Mucosa of rectum (tissue), 2 donors: ENCODE data around the gene CYBRD1.

Experiments
- H3K27ac ChIP-seq, 2 donors: one replicate each; pipeline ENCODE4 v1.7.0; 2013; ENCODE audit warnings: inconsistent platforms in 2 of 2, low read depth in 2 of 2, low read length in 2 of 2
- H3K27me3 ChIP-seq, 2 donors: one replicate each; pipeline ENCODE4 v1.7.0; 2013; ENCODE audit warnings: low read length in 2 of 2; ENCODE audit not compliant: control insufficient read depth in 2 of 2, insufficient read depth in 2 of 2
- H3K36me3 ChIP-seq, 2 donors: one replicate each; pipeline ENCODE4 v1.7.0; 2013; ENCODE audit warnings: low read length in 2 of 2; ENCODE audit not compliant: control insufficient read depth in 2 of 2, insufficient read depth in 2 of 2
- H3K4me1 ChIP-seq, 2 donors: one replicate each; pipeline ENCODE4 v1.7.0; 2013; ENCODE audit warnings: low read length in 2 of 2, mild to moderate bottlenecking in 1 of 2; ENCODE audit not compliant: control insufficient read depth in 2 of 2, insufficient read depth in 2 of 2
- H3K4me3 ChIP-seq, 2 donors: one replicate each; pipeline ENCODE4 v1.7.0; 2013; ENCODE audit warnings: low read length in 2 of 2
- H3K9ac ChIP-seq, 2 donors: one replicate each; pipeline ENCODE4 v1.7.0; 2013; ENCODE audit warnings: low read length in 2 of 2, low read depth in 1 of 2, mild to moderate bottlenecking in 1 of 2
- H3K9me3 ChIP-seq, 2 donors: one replicate each; pipeline ENCODE4 v1.7.0; 2013; ENCODE audit warnings: low read length in 2 of 2; ENCODE audit not compliant: control insufficient read depth in 2 of 2
- donor health status: healthy.
- donor health status: Normal muscosa, but diverticular disease.

CYBRD1 gene

GRCh38 chr2:171568089-171568488 lies 45.8 kb downstream of the CYBRD1 start:
- Histone ChIP-seq H3K4me3 (no peak overlapping the region), H3K9me3 (no peaks in the 10 kb centered on the region), H3K27me3 (peaks cover 0 to 4% of the 10 kb centered on the region in 2 donors), H3K27ac (no peak overlapping the region), H3K4me1 (no peaks in the 10 kb centered on the region), H3K36me3 (no peaks in the 10 kb centered on the region), H3K9ac (no peak overlapping the region)

- no peaks in the 10 kb centered on the region for H3K4me1 ChIP-seq
- H3K36me3 ChIP-seq = no peaks in the 10 kb centered on the region
- no peak overlapping the region for H3K4me3 ChIP-seq
- no peak overlapping the region for H3K27ac ChIP-seq
- no peak overlapping the region for H3K9ac ChIP-seq
- no peaks in the 10 kb centered on the region for H3K9me3 ChIP-seq
- peaks cover 0 to 4% of the 10 kb centered on the region in 2 donors for H3K27me3 ChIP-seq
Measured at GRCh38 chr2:171571721-171572120, 49.4 kb downstream of the CYBRD1 start.

GRCh38 chr2:171574149-171574795 lies 52.0 kb downstream of the CYBRD1 start:
- Histone ChIP-seq H3K4me1 (no peaks in the 10 kb centered on the region), H3K36me3 (no peaks in the 10 kb centered on the region), H3K9me3 (no peaks in the 10 kb centered on the region), H3K4me3 (no peak overlapping the region), H3K27ac (no peak overlapping the region), H3K27me3 (peaks cover 0 to 4% of the 10 kb centered on the region in 2 donors), H3K9ac (no peak overlapping the region)

GRCh38 chr2:171575606-171576005 lies 53.3 kb downstream of the CYBRD1 start:
- H3K27me3 ChIP-seq = peaks cover 0 to 4% of the 10 kb centered on the region in 2 donors
- H3K9me3 ChIP-seq = no peaks in the 10 kb centered on the region
- H3K36me3 ChIP-seq = no peaks in the 10 kb centered on the region
- H3K4me1 ChIP-seq = no peaks in the 10 kb centered on the region
- H3K27ac ChIP-seq = no peak overlapping the region
- H3K4me3 ChIP-seq = no peak overlapping the region
- no peak overlapping the region for H3K9ac ChIP-seq

GRCh38 chr2:171578127-171578803 lies 56.0 kb downstream of the CYBRD1 start:
- Histone ChIP-seq H3K9me3 (no peaks in the 10 kb centered on the region), H3K27me3 (no peaks in the 10 kb centered on the region), H3K9ac (no peak overlapping the region), H3K27ac (no peak overlapping the region), H3K4me1 (no peaks in the 10 kb centered on the region), H3K36me3 (no peaks in the 10 kb centered on the region), H3K4me3 (no peak overlapping the region)

- Histone ChIP-seq H3K27me3 (no peaks in the 10 kb centered on the region), H3K4me1 (no peaks in the 10 kb centered on the region), H3K27ac (no peak overlapping the region), H3K36me3 (no peaks in the 10 kb centered on the region), H3K4me3 (no peak overlapping the region), H3K9ac (no peak overlapping the region), H3K9me3 (no peaks in the 10 kb centered on the region)
Measured at GRCh38 chr2:171579481-171579880, 57.2 kb downstream of the CYBRD1 start.

- no peaks in the 10 kb centered on the region for H3K27me3 ChIP-seq
- H3K4me1 ChIP-seq = no peaks in the 10 kb centered on the region
- H3K27ac ChIP-seq = no peak overlapping the region
- H3K9ac ChIP-seq = no peak overlapping the region
- no peaks in the 10 kb centered on the region for H3K9me3 ChIP-seq
- H3K36me3 ChIP-seq = no peaks in the 10 kb centered on the region
- no peak overlapping the region for H3K4me3 ChIP-seq
Measured at GRCh38 chr2:171583566-171583965, 61.3 kb downstream of the CYBRD1 start.

- no peaks in the 10 kb centered on the region for H3K4me1 ChIP-seq
- no peak overlapping the region for H3K4me3 ChIP-seq
- no peaks in the 10 kb centered on the region for H3K9me3 ChIP-seq
- H3K9ac ChIP-seq = no peak overlapping the region
- no peaks in the 10 kb centered on the region for H3K36me3 ChIP-seq
- H3K27ac ChIP-seq = no peak overlapping the region
- no peaks in the 10 kb centered on the region for H3K27me3 ChIP-seq
Measured at GRCh38 chr2:171584001-171584400, 61.7 kb downstream of the CYBRD1 start.

GRCh38 chr2:171587132-171587531 lies 64.9 kb downstream of the CYBRD1 start:
- no peaks in the 10 kb centered on the region for H3K4me1 ChIP-seq
- H3K9me3 ChIP-seq = no peaks in the 10 kb centered on the region
- no peak overlapping the region for H3K9ac ChIP-seq
- no peaks in the 10 kb centered on the region for H3K27me3 ChIP-seq
- H3K4me3 ChIP-seq = no peak overlapping the region
- no peak overlapping the region for H3K27ac ChIP-seq
- no peaks in the 10 kb centered on the region for H3K36me3 ChIP-seq

- H3K4me1 ChIP-seq = no peaks in the 10 kb centered on the region
- no peak overlapping the region for H3K27ac ChIP-seq
- H3K27me3 ChIP-seq = no peaks in the 10 kb centered on the region
- no peaks in the 10 kb centered on the region for H3K36me3 ChIP-seq
- no peaks in the 10 kb centered on the region for H3K9me3 ChIP-seq
- H3K9ac ChIP-seq = no peak overlapping the region
- no peak overlapping the region for H3K4me3 ChIP-seq
Measured at GRCh38 chr2:171587567-171587966, 65.3 kb downstream of the CYBRD1 start.
